SK-N-MC (cell line): ENCODE results near the gene TADA3.

ENCODE experiments used
- EZH2 ChIP-seq: fragments of 200-600 bp; sonication (generic); IDR thresholded peaks from one replicate; pipeline ENCODE4 v1.6.1; 2017; ENCODE audit warnings: antibody characterized with exemption
- POLR2AphosphoS5 ChIP-seq: IDR thresholded peaks from 2 replicates; pipeline ENCODE4 v1.6.1; 2012; ENCODE audit warnings: mild to moderate bottlenecking, low read depth, low read length, borderline replicate concordance

GRCh38 chr3:9776896-9777693, 15.2 kb downstream of the TADA3 start:
- TF ChIP-seq EZH2 (no peak), POLR2AphosphoS5 (no peak)
